Skeletal muscle satellite cell (primary cell): Measurements from ENCODE around the gene SERPINA9.

Experiments used
- H3K27me3 ChIP-seq: 2 replicates; pipeline ENCODE4 v1.7.0; 2013; ENCODE audit warnings: low read length; ENCODE audit not compliant: control insufficient read depth, insufficient read depth
- H3K36me3 ChIP-seq: 2 replicates; pipeline ENCODE4 v1.7.0; 2013; ENCODE audit warnings: mild to moderate bottlenecking, control low read depth, low read length; ENCODE audit not compliant: insufficient read depth
- H3K4me1 ChIP-seq: 2 replicates; pipeline ENCODE4 v1.7.0; 2013; ENCODE audit warnings: low read length; ENCODE audit not compliant: control insufficient read depth, insufficient read depth
- H3K4me2 ChIP-seq: 2 replicates; pipeline ENCODE4 v1.7.0; 2013; ENCODE audit warnings: mild to moderate bottlenecking, low read length
- H3K4me3 ChIP-seq: 2 replicates; pipeline ENCODE4 v1.7.0; 2013; ENCODE audit warnings: low read length
- H3K9ac ChIP-seq: 2 replicates; pipeline ENCODE4 v1.7.0; 2013; ENCODE audit warnings: mild to moderate bottlenecking, low read depth, low read length, moderate library complexity
- H3K9me3 ChIP-seq: replicated peaks from 2 replicates; pipeline ENCODE4 v1.7.0; 2013; ENCODE audit warnings: mild to moderate bottlenecking, control low read depth, low read length

SERPINA9 gene

GRCh38 chr14:94509356-94509755, 33.4 kb upstream of the SERPINA9 start, which contains the start of gene SERPINA12:
Gene SERPINA12 (minus strand): TSS chr14:94509469. CDS start chr14:94498397, 11,072 bp downstream.
- no peaks in the 10 kb centered on the region for H3K36me3 ChIP-seq
- no peak within 1 kb of the TSS for H3K9ac ChIP-seq
- H3K4me3 ChIP-seq = no peak within 1 kb of the TSS
- H3K4me2 ChIP-seq = no peak within 1 kb of the TSS
- H3K9me3 ChIP-seq = no peaks in the 10 kb centered on the region
- H3K27me3 ChIP-seq = peaks cover 23% of the 10 kb centered on the region
- H3K4me1 ChIP-seq = no peaks in the 10 kb centered on the region

- Histone ChIP-seq H3K9me3 (no peaks in the 10 kb centered on the region), H3K4me2 (no peak overlapping the region), H3K4me3 (no peak overlapping the region), H3K36me3 (no peaks in the 10 kb centered on the region), H3K9ac (no peak overlapping the region), H3K4me1 (no peaks in the 10 kb centered on the region), H3K27me3 (peaks cover 5% of the 10 kb centered on the region)
Observed at GRCh38 chr14:94505641-94506040, 29.6 kb upstream of the SERPINA9 start.

- no peaks in the 10 kb centered on the region for H3K4me1 ChIP-seq
- no peak overlapping the region for H3K4me2 ChIP-seq
- H3K9me3 ChIP-seq = no peaks in the 10 kb centered on the region
- no peaks in the 10 kb centered on the region for H3K36me3 ChIP-seq
- H3K27me3 ChIP-seq = peaks cover 5% of the 10 kb centered on the region
- no peak overlapping the region for H3K4me3 ChIP-seq
- H3K9ac ChIP-seq = no peak overlapping the region
Observed at GRCh38 chr14:94505206-94505605, 29.2 kb upstream of the SERPINA9 start.

GRCh38 chr14:94501588-94502516, 25.9 kb upstream of the SERPINA9 start:
- H3K36me3 ChIP-seq = no peaks in the 10 kb centered on the region
- no peak overlapping the region for H3K9ac ChIP-seq
- no peaks in the 10 kb centered on the region for H3K4me1 ChIP-seq
- H3K4me2 ChIP-seq = no peak overlapping the region
- no peak overlapping the region for H3K4me3 ChIP-seq
- peaks cover 4% of the 10 kb centered on the region for H3K27me3 ChIP-seq
- no peaks in the 10 kb centered on the region for H3K9me3 ChIP-seq

GRCh38 chr14:94500264-94500663, 24.3 kb upstream of the SERPINA9 start:
- Histone ChIP-seq H3K36me3 (peaks cover 4% of the 10 kb centered on the region), H3K9ac (no peak overlapping the region), H3K27me3 (no peaks in the 10 kb centered on the region), H3K9me3 (no peaks in the 10 kb centered on the region), H3K4me2 (no peak overlapping the region), H3K4me3 (no peak overlapping the region), H3K4me1 (no peaks in the 10 kb centered on the region)

- Histone ChIP-seq H3K4me2 (no peak overlapping the region), H3K36me3 (peaks cover 4% of the 10 kb centered on the region), H3K27me3 (no peaks in the 10 kb centered on the region), H3K9me3 (no peaks in the 10 kb centered on the region), H3K9ac (no peak overlapping the region), H3K4me1 (no peaks in the 10 kb centered on the region), H3K4me3 (no peak overlapping the region)
Observed at GRCh38 chr14:94499673-94500072, 23.7 kb upstream of the SERPINA9 start.

GRCh38 chr14:94498215-94498614, 22.2 kb upstream of the SERPINA9 start:
- Histone ChIP-seq H3K4me1 (no peaks in the 10 kb centered on the region), H3K4me3 (no peak overlapping the region), H3K9me3 (no peaks in the 10 kb centered on the region), H3K36me3 (peaks cover 6% of the 10 kb centered on the region), H3K4me2 (no peak overlapping the region), H3K27me3 (no peaks in the 10 kb centered on the region), H3K9ac (no peak overlapping the region)

- Histone ChIP-seq H3K4me3 (no peak overlapping the region), H3K36me3 (peaks cover 6% of the 10 kb centered on the region), H3K9ac (no peak overlapping the region), H3K27me3 (no peaks in the 10 kb centered on the region), H3K9me3 (no peaks in the 10 kb centered on the region), H3K4me1 (no peaks in the 10 kb centered on the region), H3K4me2 (no peak overlapping the region)
Observed at GRCh38 chr14:94494085-94494484, 18.1 kb upstream of the SERPINA9 start.

- no peak overlapping the region for H3K4me3 ChIP-seq
- no peaks in the 10 kb centered on the region for H3K27me3 ChIP-seq
- H3K4me1 ChIP-seq = peaks cover 8% of the 10 kb centered on the region
- peaks cover 6% of the 10 kb centered on the region for H3K36me3 ChIP-seq
- H3K9ac ChIP-seq = no peak overlapping the region
- H3K4me2 ChIP-seq = no peak overlapping the region
- H3K9me3 ChIP-seq = no peaks in the 10 kb centered on the region
Observed at GRCh38 chr14:94491511-94491910, 15.5 kb upstream of the SERPINA9 start.

- H3K9me3 ChIP-seq = no peaks in the 10 kb centered on the region
- no peak overlapping the region for H3K4me3 ChIP-seq
- no peak overlapping the region for H3K9ac ChIP-seq
- peaks cover 2% of the 10 kb centered on the region for H3K36me3 ChIP-seq
- no peaks in the 10 kb centered on the region for H3K27me3 ChIP-seq
- H3K4me1 ChIP-seq = peaks cover 27% of the 10 kb centered on the region
- no peak overlapping the region for H3K4me2 ChIP-seq
Observed at GRCh38 chr14:94489336-94489735, 13.3 kb upstream of the SERPINA9 start.

- no peaks in the 10 kb centered on the region for H3K27me3 ChIP-seq
- peak overlapping the region; percentile 77 for H3K4me2 ChIP-seq
- H3K9me3 ChIP-seq = no peaks in the 10 kb centered on the region
- no peaks in the 10 kb centered on the region for H3K36me3 ChIP-seq
- no peak overlapping the region for H3K4me3 ChIP-seq
- H3K9ac ChIP-seq = peak overlapping the region; percentile 64
- peaks cover 45% of the 10 kb centered on the region for H3K4me1 ChIP-seq
Observed at GRCh38 chr14:94486883-94487282, 10.9 kb upstream of the SERPINA9 start.
